NCI-H2081 (cell line): ENCODE measurements around the gene CCDC74A.
"Not testable (repeated sequence)": the region's sequence is repeated elsewhere in the genome, so short reads cannot be mapped to it uniquely, and the experiment has no call there.

Experiments
- DNase-seq, 2 experiments: peaks; one replicate each; lab custom pipeline; 2025; lab: John Stamatoyannopoulos, UW

The CCDC74A gene

DNA sequence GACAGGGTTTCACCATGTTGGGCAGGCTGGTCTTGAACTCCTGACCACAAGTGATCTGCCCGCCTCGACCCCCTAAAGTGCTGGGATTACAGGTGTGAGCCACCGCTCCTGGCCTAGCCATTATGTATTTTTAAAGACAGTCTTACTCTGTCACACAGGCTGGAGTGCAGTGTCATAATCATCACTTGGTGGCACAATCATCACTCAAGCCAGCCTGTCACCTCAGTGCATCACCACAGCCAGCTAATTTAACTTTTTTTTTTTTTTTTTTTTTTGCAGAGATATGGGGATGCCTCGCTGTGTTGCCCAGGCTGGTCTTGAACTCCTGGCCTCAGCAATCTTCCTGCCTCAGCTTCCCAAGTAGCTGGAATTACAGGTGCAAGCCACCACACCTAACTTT is 24.1 kb upstream of the CCDC74A start:
- DNase-seq, result not testable (repeated sequence)

DNA sequence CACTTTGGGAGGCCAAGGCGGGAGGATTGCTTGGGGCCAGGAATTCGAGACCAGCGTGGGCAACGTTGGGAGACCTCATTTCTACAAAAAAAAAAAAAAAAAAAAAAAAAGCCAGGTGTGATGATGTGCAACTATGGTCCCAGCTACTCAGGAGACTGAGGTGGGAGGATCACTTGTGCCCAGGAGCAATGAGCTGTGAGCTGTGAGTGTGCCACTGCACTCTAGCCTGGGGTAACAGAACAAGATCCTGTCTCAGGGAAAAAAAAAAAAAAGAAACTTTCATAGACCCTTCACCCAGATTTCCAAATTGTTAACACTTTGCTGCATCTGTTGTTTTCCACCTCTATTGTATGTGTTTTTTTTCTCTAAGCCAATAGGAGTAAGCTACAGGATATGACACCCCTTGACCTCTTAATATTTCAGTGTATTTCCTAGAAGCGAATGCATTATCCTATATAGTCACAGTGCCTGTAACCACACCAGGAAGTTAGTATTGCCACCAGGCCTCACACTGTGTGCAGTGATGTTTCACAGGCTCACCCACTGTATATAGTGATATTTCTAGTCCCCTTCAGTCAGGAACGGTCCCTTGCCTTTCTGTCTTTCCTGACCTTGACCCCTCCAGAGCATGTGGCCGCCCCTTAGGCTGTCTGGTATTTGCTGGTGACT is 23.5 kb upstream of the CCDC74A start:
- DNase-seq, result not testable (repeated sequence)

DNA sequence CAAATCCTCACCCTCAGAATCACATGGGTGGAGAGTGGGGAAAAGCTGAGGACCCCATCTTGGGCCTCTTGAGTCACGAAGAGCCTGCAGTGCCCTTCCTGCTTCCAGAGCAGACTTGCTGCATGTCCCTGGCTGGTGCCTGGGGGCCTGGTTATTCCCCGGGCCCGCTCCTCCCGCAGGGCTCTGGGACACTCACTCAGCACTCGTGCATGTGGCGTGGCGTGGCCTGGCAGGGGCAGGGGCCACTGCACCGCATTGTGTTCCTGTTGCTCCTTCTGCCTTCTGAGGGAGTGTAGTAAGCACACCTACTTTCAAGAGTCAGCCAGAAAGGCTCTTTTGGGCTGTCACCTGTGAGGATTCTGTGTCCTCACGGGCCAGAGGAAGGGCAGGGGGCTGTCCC is 18.1 kb upstream of the CCDC74A start:
- no peak for DNase-seq

DNA sequence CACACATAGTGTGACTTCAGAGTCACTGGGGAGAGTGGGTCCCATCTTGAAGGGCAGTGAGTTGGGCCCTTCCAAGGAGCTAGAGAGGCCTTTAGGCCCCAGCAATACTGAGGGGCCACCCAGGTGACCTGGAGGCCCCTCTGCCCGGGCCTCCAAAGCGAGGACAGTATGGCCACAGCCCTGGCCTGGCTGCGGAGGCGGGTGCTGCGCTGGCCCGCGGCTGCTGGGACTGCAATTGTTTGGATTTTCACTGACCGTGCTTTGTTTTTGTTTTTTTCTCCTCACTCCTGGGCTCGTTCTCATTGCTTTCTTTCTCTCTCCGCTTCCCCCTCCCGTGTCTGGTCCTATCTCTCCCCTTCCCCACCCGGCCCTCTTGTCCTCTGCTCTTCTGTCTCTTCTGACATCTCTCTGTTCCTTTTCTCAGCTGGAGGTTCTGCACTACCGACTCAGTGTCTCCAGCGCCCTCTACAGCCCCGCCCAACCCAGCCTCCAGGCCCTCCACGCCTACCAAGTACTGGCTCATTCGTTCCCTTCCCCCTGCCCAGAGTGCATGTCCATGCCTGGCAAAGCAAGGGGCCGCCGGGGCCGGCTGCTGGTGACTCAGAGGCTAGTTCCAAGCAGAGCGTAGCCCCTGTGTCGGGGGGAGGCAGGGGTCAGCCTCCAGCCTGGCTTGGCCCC is 16.3 kb upstream of the CCDC74A start:
- DNase-seq, result not testable (repeated sequence)

DNA sequence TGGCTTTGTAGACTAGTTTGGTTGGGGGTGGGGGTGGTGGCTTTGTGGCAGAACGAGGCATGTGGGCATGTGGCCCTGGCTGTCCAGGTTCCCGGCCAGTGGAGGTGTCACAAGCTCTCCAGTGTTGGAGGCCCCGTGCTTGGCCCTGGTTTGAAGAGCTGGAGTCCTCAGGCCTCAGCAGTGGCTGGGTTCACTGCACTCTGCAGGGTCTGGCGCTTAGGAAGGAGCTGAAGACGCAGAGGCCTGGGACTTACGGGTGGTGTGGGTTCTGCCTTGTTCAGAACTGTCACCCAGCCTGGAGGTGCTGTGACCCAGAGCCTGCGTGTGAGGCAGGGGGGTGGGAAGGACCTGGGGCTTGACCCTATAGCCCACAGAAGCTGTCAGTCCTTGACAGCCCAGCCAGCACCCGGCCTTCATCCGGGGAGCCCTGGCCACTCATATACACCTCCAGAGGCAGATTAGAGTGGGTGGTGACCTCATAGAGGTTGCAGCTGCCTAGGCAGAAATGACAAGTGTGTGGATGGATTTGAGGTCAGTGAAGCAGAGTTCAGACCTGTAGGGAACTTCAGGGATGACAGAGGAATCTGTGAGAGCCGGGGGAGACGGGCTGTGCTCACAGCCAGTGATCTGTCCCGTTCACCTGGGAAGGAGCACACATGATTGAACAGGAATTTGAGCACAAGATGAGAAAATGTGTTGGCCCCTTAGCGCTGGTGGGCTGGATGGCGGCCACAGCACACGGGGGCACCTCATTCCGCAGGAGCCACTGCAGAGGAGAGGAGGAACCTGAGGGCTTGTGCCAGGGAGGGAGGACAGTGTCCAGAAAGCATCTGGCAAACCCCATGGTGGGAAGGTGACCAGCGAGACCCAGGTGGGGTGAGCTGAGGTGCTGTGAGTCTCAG is 15.5 kb upstream of the CCDC74A start:
- not testable (repeated sequence) for DNase-seq

DNA sequence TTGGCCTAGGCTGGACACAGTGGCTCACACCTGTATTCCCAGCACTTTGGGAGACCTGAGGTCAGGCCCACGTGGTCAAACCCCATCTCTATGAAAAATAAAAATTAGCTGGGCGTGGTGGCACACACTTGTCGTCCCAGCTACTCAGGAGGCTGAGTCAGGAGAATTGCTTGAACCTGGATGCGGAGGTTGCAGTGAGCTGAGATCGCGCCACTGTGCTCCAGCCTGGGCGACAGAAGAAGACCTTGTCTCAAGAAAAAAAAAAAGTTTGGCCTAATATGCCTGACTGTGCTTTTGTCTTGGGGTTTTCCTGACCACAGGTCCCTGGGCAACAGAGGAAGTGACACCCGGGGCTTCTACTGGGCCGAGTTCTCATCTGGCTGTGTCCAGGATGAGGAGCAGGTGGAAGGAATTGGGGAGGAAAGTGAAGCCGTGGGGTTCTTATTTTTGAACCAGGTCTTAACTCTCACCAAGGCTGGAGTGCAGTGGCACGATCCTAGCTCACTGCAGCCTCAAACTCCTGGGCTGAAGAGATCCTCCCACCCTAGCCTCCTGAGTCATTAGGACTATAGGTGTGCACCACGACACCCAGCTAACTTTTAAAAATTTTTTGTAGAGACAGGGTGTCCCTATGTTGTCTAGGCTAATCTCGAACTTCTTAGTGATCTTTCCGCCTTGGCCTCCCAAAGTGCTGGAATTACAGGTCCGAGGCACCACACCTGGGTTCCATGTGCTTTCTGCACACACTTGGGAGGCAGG is 13.1 kb upstream of the CCDC74A start:
- not testable (repeated sequence) for DNase-seq

DNA sequence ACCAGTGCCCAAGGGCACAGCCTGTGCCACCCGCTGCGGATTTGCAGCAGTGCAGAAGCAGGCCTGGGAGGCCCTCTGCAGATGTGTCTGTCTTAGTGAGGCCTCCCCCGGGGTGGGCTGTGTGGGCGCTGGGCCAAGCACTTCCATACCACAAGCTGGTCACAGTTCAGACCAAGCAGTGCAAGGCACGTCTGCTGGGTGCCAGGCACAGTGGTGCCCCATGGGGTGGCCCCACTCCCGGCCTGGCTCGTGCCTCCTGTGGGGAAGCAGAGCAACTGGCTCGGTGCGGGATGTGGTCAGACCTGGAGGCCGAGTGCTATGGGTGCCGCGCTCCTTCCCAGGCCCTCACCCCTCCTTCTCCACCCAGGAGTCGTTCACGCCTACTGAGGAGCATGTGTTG is 12.5 kb upstream of the CCDC74A start:
- not testable (repeated sequence) for DNase-seq

DNA sequence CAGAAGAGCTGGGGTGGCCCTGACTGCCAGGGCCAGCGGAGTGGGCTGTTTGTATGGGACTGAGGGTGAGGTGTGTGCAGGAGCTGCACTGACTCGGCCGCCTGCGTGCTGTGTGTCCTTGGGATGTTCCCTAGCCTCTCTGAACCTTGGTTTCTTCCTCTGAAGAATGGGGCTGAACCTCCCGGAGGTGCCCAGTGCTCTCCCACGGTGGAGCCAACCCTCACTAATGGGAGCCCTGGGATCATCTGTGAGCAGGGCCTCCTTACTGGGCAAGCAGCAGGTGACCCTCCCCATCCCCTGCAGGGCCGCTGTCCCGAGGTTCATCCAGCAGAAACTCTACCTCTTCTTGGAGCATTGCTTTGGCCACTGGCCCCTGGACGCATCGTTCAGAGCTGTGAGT is 11.7 kb upstream of the CCDC74A start:
- no peak for DNase-seq

DNA sequence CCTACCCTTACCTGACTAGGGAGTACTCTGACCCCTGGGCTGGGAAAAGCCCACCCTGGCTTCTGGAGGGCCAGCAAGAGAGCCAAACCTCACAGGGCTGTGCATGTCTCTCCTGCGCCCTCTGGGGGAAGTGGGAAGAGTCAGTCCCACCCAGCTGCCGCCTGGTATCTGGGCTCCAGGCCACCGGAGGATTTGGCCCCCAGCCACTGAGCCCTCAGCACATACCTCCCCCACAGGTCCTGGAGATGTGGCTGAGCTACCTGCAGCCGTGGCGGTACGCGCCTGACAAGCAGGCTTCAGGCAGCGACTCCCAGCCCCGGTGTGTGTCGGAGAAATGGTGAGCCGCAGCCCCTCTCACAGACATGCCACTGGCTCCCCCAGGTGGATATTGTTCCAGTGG is 11.1 kb upstream of the CCDC74A start:
- DNase-seq, result peak; percentile 24 to 35

DNA sequence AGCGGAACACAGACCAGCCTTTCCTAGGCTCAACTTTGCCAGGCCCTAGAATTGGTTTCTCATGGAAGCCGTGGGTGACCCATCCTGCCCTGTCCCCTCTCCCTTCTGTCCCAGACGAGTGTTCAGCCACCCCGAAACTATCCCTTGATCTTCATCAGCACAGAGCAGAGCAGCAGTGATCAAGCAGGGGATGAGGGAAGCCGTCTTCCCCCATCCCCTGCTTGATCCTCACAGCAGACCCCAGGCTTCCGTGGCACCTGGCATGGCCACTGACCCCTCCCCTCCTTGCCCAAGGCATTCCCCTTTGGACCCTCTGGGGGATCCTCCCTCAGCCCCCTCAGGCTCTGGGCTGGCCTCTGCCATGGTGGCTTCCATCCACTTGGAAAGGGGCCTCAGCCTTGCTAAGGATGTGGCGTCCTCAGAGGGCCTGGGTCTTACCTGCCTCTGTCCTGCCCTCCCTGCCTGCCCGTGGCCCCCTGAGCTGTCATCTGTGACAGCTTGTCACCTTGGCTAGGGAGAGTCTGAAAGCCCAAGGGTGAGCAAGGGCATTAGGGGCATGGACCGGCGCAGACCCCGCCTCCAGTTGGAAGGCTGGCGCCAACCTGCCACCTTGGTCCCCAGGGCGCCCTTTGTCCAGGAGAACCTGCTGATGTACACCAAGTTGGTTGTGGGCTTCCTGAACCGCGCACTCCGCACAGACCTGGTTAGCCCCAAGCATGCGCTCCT is 10.4 kb upstream of the CCDC74A start:
- DNase-seq, result no peak

DNA sequence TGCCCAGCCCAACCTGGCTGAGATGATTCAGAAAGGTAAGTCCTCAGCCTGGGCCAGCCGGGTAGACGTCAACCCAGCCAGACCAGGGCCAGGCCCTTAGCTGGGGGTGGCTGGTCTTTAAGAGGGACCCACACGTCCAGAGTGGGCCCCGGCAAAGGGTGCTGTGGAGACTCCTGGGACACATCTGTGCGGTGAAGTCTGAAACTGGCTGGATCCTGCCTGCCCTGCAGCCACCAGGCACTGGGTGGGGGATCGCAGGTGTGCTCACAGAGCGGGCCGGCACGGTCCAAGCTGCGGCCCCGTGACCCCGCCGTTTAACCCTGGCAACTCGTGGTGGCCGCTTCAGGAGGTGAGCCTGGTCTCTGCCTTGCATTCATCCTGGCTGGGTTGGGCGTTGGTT is 9.8 kb upstream of the CCDC74A start:
- DNase-seq, result not testable (repeated sequence)

DNA sequence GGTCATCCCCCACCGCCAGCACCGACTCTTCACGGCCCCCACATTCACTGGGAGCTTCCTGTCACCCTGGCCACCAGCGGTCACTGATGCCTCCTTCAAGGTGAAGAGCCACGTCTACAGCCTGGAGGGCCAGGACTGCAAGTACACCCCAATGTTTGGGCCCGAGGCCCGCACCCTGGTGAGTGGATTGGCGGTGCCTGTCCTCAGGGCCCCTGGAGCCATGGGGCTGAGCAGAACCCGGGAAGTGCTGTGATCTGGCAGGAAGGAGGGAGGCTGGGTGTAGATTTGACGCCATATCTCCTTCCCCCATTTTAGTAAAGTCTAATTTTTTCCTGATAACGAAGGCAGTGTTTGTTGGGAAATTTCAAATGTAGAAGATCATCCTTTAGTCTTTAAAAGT is 9.2 kb upstream of the CCDC74A start:
- not testable (repeated sequence) for DNase-seq

DNA sequence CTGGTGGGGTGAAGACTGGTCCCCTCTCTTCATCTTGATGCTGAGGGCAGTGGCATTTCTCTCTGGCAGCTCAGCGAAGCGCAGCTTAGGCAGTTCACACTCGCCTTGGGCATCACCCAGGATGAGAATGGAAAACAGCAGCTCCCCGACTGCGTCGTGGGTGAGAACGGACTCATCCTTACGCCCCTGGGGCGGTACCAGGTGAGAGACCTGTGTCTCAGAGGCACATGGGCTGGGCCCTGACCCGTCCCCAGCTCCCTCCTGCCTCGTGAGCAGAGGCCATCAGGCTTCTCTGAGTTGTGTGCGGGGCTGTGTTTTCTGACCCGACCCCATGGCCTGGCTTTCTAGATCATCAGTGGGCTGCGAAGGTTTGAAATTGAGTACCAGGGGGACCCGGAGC is 8.2 kb upstream of the CCDC74A start:
- no peak for DNase-seq

DNA sequence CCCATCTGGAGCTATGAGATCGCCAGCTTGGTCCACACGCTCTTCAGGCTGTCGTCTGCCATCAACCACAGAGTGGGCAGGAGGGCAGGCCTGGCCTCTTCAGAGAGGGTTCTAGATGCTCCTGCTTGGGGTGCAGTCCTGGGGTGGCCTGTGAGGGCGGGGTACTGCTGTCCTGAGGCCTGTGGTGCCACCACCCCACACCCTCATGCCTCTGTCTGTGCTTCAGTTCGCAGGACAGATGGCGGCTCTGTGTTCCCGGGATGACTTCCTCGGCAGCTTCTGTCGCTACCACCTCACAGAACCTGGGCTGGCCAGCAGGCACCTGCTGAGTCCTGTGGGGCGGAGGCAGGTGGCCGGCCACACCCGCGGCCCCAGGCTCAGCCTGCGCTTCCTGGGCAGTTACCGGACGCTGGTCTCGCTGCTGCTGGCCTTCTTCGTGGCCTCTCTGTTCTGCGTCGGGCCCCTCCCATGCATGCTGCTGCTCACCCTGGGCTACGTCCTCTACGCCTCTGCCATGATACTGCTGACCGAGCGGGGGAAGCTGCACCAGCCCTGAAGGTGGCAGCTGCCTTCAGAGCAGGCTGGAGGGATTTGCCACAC is 7.7 kb upstream of the CCDC74A start:
- DNase-seq, result not testable (repeated sequence)

DNA sequence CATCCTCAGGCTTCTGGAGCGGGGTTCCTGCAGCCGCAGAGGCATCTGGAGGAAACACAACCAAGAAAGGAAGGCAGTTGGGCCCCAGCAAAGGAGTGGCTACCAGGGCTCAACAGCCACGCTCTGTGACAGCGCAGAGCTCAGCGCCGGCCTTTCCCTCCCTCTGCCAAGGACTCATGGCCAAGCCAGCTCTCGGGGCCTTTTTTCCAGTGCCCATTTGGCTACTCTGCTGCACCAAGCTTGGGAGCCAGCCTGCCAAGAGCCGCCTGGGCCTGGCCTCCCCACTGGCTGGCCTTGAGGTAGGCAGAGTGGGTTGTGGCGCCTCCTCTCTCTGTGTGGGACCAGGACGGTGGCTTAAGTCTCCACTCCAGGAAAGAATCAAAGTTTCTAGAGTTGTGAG is 7.2 kb upstream of the CCDC74A start:
- DNase-seq, result no peak

DNA sequence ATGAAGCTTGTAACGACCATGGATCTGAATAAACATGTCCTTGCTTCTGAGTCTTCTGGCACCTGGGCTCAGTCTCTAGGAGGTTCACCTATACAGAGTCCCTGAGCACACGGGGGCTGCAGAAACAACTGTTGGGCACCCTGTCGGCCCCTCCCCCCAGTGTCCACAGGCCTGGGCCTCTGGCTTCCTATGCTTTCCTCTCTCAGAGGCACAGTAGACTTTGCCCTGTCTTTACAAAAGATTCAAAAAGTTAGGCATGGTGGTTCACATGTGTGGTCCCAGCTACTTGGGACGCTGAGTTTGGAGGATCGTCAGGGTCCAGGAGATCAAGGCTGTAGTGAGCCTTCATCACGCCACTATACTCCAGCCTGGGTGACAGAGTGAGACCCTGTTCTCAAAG is 6.2 kb upstream of the CCDC74A start:
- DNase-seq, result not testable (repeated sequence)

DNA sequence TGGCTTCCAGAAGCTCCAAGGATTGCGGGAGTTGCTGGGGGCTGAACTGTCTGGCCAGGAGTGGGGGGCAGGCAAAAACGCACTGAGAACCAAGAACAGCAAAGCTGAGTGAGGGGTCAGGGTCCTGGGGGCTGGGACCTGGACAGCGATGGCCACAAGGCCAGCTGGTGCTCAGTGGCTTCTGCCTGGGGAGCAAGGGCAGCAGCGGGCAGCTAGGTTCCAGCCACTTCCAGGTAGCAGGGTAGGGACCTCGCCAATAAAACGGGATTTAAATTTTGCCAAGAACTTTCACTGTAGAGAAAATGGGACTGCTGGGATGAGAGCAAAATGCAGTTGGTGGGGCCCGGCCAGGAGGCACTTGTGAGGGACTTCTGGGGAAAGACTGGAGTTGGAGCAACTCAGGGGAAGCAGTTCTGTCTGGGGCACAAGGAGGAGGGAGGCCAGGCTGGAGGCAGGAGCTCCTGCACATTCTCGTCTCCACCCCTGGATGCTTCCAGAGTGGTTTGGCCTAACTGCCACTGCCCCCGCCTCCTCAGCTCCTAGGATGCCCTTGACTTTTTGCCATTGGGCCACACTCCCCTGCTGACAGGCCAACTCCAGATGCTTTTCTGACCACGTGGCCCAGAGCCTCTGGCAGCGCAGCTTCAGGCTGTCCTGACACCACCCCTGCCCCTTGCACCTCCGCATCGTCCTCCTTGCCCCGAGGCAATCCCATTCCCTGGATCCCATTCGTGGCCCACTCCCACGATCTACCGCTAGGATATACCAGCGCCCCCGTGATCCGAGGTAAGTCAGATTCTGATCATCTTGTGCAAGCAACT is 5.5 kb upstream of the CCDC74A start:
- no peak for DNase-seq

DNA sequence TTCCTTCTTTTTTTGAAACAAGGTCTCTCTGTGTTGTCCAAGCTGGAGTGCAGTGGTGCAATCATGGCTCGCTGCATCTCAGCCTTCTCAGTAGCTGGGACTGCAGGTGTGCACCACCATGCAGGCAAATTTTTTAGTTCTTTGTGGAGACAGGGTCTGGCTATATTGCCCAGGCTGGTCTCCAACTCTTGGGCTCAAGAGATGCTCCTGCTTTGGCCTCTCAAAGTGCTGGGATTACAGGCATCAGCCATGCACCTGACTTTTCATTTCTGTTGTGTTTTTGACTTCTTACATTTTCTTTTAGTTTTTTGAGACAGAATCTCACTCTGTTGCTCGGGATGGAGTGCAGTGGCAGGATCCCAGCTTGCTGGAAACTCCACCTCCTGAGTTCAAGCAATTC is 2.4 kb upstream of the CCDC74A start:
- not testable (repeated sequence) for DNase-seq

DNA sequence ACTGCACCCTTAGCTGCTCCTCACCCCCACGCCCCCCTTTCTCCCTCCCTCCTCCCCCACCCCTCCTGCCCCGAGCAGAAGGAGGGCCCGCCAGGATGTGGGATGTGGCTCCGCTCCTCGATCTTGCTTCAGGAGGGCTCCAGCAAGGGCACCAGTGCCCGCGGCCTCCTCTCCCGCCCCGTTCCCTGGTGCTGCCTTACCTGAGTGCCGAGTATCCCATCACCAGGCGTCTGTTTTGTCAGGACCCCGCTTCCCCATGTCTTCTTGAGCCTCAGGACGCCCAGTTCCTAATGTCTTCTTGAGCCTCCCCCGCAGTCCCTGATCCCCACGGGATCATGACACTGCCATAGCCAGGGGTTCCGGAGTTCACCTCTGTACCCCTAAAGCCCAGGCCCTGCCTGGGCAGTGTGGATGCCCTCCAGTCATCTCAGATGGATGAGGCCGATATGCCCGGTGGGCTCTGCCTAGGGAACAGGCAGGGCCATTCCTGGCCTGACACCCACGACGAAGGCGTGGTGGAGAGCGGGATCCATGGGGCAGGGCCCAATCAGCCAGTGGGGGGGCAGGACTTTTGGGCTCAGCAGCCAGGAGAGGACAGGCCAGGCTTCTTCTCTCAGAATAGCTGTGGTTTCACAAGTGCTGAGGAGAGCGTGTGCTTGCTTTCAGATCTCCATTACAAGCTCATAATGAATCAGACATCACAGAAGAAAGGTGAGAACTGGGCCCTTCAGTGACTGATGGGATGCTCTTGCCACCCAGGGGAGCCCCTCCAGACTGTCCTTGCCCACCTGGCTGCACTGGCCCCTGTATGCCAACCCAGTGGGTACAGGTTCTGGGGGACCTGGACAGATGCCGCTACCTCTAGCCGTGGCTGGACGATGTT is 1.5 kb downstream of the CCDC74A start:
- DNase-seq, result not testable (repeated sequence)
